MM.1S (cell line): ENCODE measurements around the gene TUBGCP3.

Source experiments
- DNase-seq: peaks from one replicate; pipeline ENCODE4 v3.0.0-alpha.2; 2015
- H2AFZ ChIP-seq: fragments of 300-600 bp; sonication (generic); 2 replicates; pipeline ENCODE4 v1.6.0; 2016; ENCODE audit warnings: antibody characterized with exemption, low read length
- H3F3A ChIP-seq: fragments of 300-600 bp; sonication (generic); 2 replicates; pipeline ENCODE4 v1.6.1; 2016; ENCODE audit warnings: mild to moderate bottlenecking, antibody characterized with exemption, low read length, moderate library complexity, mixed read lengths; ENCODE audit not compliant: insufficient read depth
- H3K27ac ChIP-seq: fragments of 300-600 bp; sonication (generic); 2 replicates; pipeline ENCODE4 v1.5.1; 2016; ENCODE audit warnings: mild to moderate bottlenecking, low read length
- H3K27me3 ChIP-seq: fragments of 300-600 bp; sonication (generic); replicated peaks from 2 replicates; pipeline ENCODE4 v1.6.0; 2016; ENCODE audit warnings: low read length; ENCODE audit not compliant: insufficient read depth
- H3K36me3 ChIP-seq: fragments of 300-600 bp; sonication (generic); replicated peaks from 2 replicates; pipeline ENCODE4 v1.6.1; 2016; ENCODE audit warnings: mild to moderate bottlenecking, low read length, mixed read lengths; ENCODE audit not compliant: insufficient read depth
- H3K4me1 ChIP-seq: fragments of 300-600 bp; sonication (generic); 2 replicates; pipeline ENCODE4 v1.6.1; 2016; ENCODE audit warnings: low read length, mixed read lengths
- H3K4me2 ChIP-seq: fragments of 300-600 bp; sonication (generic); 2 replicates; pipeline ENCODE4 v1.6.0; 2016; ENCODE audit warnings: low read depth, low read length
- H3K4me3 ChIP-seq: fragments of 300-600 bp; sonication (generic); 2 replicates; pipeline ENCODE4 v1.5.1; 2016; ENCODE audit warnings: low read length, mixed read lengths
- H3K79me2 ChIP-seq: fragments of 300-600 bp; sonication (generic); 2 replicates; pipeline ENCODE4 v1.6.1; 2016; ENCODE audit warnings: mixed run types, low read length, mixed read lengths
- H3K9ac ChIP-seq: fragments of 300-600 bp; sonication (generic); 2 replicates; pipeline ENCODE4 v1.6.1; 2016; ENCODE audit warnings: low read length, mixed read lengths
- H3K9me2 ChIP-seq: fragments of 300-600 bp; sonication (generic); replicated peaks from 2 replicates; pipeline ENCODE4 v1.6.1; 2016; ENCODE audit warnings: mild to moderate bottlenecking, low read length, mixed read lengths; ENCODE audit not compliant: insufficient read depth
- H3K9me3 ChIP-seq: fragments of 300-600 bp; sonication (generic); replicated peaks from 2 replicates; pipeline ENCODE4 v1.6.1; 2016; ENCODE audit warnings: mild to moderate bottlenecking, low read length, mixed read lengths; ENCODE audit not compliant: insufficient read depth
- H4K20me1 ChIP-seq: fragments of 300-600 bp; sonication (generic); 2 replicates; pipeline ENCODE4 v1.6.1; 2016; ENCODE audit warnings: mild to moderate bottlenecking, low read length, moderate library complexity, mixed read lengths; ENCODE audit not compliant: insufficient read depth
- CTCF ChIP-seq: fragments of 300-600 bp; sonication (generic); IDR thresholded peaks from 2 replicates; pipeline ENCODE4 v1.5.1; 2016; ENCODE audit warnings: antibody characterized with exemption, low read length, mixed read lengths
- EZH2 ChIP-seq: fragments of 300-600 bp; sonication (generic); optimal IDR thresholded peaks from 2 replicates; pipeline ENCODE3; 2017; ENCODE audit warnings: low read depth, mild to moderate bottlenecking, antibody characterized with exemption, low read length, mixed read lengths
- EZH2phosphoT487 ChIP-seq: fragments of 300-600 bp; sonication (generic); IDR thresholded peaks from 2 replicates; pipeline ENCODE4 v1.6.1; 2018; ENCODE audit warnings: antibody characterized with exemption, low read length

TUBGCP3 gene

GRCh38 chr13:112456138-112457056 lies 131.6 kb downstream of the TUBGCP3 start:
- no peak overlapping the region for H2AFZ ChIP-seq
- DNase-seq: no peak
- peaks cover 10% of the 10 kb centered on the region; the same call in 1 of the 2 replicates for H3K27me3 ChIP-seq
- no peak overlapping the region for H3K27ac ChIP-seq
- TF ChIP-seq EZH2phosphoT487: no peak
- no peak for TF ChIP-seq CTCF
- no peak for TF ChIP-seq EZH2
- no peak overlapping the region for H3K4me2 ChIP-seq
- H3K9me2 ChIP-seq: no peaks in the 10 kb centered on the region
- no peaks in the 10 kb centered on the region for H4K20me1 ChIP-seq
- no peaks in the 10 kb centered on the region for H3K79me2 ChIP-seq
- H3K36me3 ChIP-seq: no peaks in the 10 kb centered on the region
- no peak overlapping the region for H3K9ac ChIP-seq
- peaks cover 14% of the 10 kb centered on the region for H3K4me1 ChIP-seq
- no peak overlapping the region for H3K4me3 ChIP-seq
- H3F3A ChIP-seq: peaks cover 6% of the 10 kb centered on the region; the same call in 1 of the 2 replicates
- H3K9me3 ChIP-seq: no peaks in the 10 kb centered on the region

- H3K4me2 ChIP-seq: no peak overlapping the region
- no peak overlapping the region for H3K27ac ChIP-seq
- H3K36me3 ChIP-seq: no peaks in the 10 kb centered on the region
- no peak for DNase-seq
- H2AFZ ChIP-seq: no peak overlapping the region
- H3K9me2 ChIP-seq: no peaks in the 10 kb centered on the region
- no peaks in the 10 kb centered on the region for H4K20me1 ChIP-seq
- H3K9me3 ChIP-seq: no peaks in the 10 kb centered on the region
- H3K4me1 ChIP-seq: peaks cover 14% of the 10 kb centered on the region
- no peaks in the 10 kb centered on the region for H3K79me2 ChIP-seq
- H3K4me3 ChIP-seq: no peak overlapping the region
- peaks cover 18% of the 10 kb centered on the region for H3K27me3 ChIP-seq
- TF ChIP-seq EZH2phosphoT487 (no peak), CTCF (no peak), EZH2 (no peak)
- no peak overlapping the region for H3K9ac ChIP-seq
- peaks cover 6% of the 10 kb centered on the region; the same call in 1 of the 2 replicates for H3F3A ChIP-seq
These were observed 132.4 kb downstream of the TUBGCP3 start for GRCh38 chr13:112455476-112456059.

- Histone ChIP-seq H3F3A (peaks cover 6% of the 10 kb centered on the region; the same call in 1 of the 2 replicates), H3K27ac (no peak overlapping the region), H3K4me2 (no peak overlapping the region), H2AFZ (no peak overlapping the region), H3K9ac (no peak overlapping the region), H3K4me1 (peaks cover 14% of the 10 kb centered on the region), H3K4me3 (no peak overlapping the region), H3K36me3 (no peaks in the 10 kb centered on the region), H3K27me3 (peaks cover 24% of the 10 kb centered on the region), H3K9me3 (no peaks in the 10 kb centered on the region), H3K79me2 (no peaks in the 10 kb centered on the region), H3K9me2 (no peaks in the 10 kb centered on the region), H4K20me1 (no peaks in the 10 kb centered on the region)
- DNase-seq: no peak
- TF ChIP-seq EZH2 (no peak), CTCF (no peak), EZH2phosphoT487 (no peak)
These were observed 133.2 kb downstream of the TUBGCP3 start for GRCh38 chr13:112454648-112455334.
